Thymus (tissue), 11 donors: ENCODE measurements around the gene KAT2B. TPM values are rescaled to one million over a fixed set of nuclear protein-coding genes. Genes with fewer than 3 reads are reported as not detected.
A peak's percentile ranks its signal among the peaks of the same experiment; 100 is the strongest.
"Not testable (repeated sequence)": the region's sequence is repeated elsewhere in the genome, so short reads cannot be mapped to it uniquely, and the experiment has no call there.

ENCODE experiments used
- DNase-seq, 9 donors: peaks; one replicate each; pipeline ENCODE4 v3.0.0-alpha.2; 2013; ENCODE audit warnings: low spot score in 9 of 9, low read depth in 6 of 9, missing footprints in 1 of 9
- H3K27ac ChIP-seq, 2 donors: one replicate each; pipeline ENCODE4 v1.5.1; 2013; ENCODE audit warnings: control low read depth in 1 of 2, low read depth in 1 of 2, low read length in 1 of 2, mild to moderate bottlenecking in 1 of 2, moderate library complexity in 1 of 2
- H3K27me3 ChIP-seq, 2 donors: one replicate each; pipeline ENCODE4 v1.5.1; 2013; ENCODE audit warnings: low read length in 1 of 2; ENCODE audit not compliant: control insufficient read depth in 2 of 2, insufficient read depth in 1 of 2
- H3K36me3 ChIP-seq, 2 donors: one replicate each; pipeline ENCODE4 v1.5.1; 2013; ENCODE audit warnings: low read length in 1 of 2, mild to moderate bottlenecking in 1 of 2, moderate library complexity in 1 of 2; ENCODE audit not compliant: control insufficient read depth in 2 of 2, insufficient read depth in 2 of 2
- H3K4me1 ChIP-seq, 2 donors: one replicate each; pipeline ENCODE4 v1.5.1; 2013; ENCODE audit warnings: low read length in 2 of 2; ENCODE audit not compliant: control insufficient read depth in 2 of 2, insufficient read depth in 2 of 2
- H3K4me3 ChIP-seq, 2 donors: one replicate each; pipeline ENCODE4 v1.5.1; 2013; ENCODE audit warnings: low read length in 2 of 2, control low read depth in 1 of 2, mild to moderate bottlenecking in 1 of 2
- H3K9me3 ChIP-seq, 2 donors: one replicate each; pipeline ENCODE4 v1.5.1; 2013; ENCODE audit warnings: low read length in 1 of 2, mild to moderate bottlenecking in 1 of 2; ENCODE audit not compliant: control insufficient read depth in 2 of 2, insufficient read depth in 1 of 2
- WGBS: extraction: QIAGEN DNeasy Blood & Tissue Kit; methylation state at CpG from one replicate; pipeline ENCODE4 v1.1.7; 2013; 5-methylcytosine and 5-hydroxymethylcytosine counted together
- polyA plus RNA-seq: library from polyadenylated mRNA; stranded (reverse); fragments of 200-250 nt; gene quantifications from one replicate; pipeline ENCODE4 v1.2.3, GENCODE V29; 2013
- total RNA-seq: library from RNA; stranded (reverse); fragments of 120-200 nt; gene quantifications from one replicate; pipeline ENCODE4 v1.2.4, GENCODE V29; 2013
- donor health status: healthy.

Gene KAT2B
- total and polyA plus RNA-seq, 2 donors, result 17.2 to 38.4 TPM

DNA sequence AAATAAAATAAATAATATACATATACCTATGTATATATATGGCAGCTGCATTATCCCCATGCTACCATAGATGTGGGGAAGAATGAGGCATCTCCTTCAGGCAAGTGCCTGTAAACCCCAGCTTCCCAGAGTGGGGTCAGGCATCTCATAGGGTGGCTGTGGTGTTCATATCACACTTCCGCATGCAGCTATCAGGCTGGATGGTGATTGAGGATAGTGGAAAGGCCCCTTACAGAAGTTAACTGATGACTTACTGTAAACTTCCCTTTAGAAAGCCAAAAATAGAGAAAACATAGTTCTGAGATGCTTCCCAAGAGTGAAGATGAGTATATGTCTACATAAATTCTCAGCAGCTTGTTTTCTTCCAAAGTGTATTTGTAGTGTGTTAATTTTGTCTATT lies 24.7 kb upstream of the KAT2B start:
- 100% methylated on average over 1 of the region's 1 CpG for WGBS

DNA sequence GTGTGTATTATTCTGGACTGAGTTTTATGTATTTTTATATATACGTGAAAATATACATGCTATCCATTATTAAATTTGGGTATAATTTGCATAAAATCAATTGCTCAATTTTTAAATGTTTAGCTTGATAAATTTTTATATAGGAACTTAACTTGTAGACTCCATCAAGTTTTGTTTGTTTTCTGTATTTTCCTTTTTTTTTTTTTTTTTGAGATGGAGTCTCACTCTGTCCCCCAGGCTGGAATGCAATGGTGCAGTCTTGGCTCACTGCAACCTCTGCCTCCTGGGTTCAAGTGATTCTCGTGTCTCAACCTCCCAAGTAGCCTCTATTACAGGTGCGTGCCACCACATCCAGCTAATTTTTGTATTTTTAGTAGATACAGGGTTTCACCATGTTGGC lies 24.2 kb upstream of the KAT2B start:
- H3K4me3 ChIP-seq, H3K4me1 ChIP-seq, H3K36me3 ChIP-seq, H3K27ac ChIP-seq, DNase-seq, H3K27me3 ChIP-seq, H3K9me3 ChIP-seq: not testable (repeated sequence)
- 96% methylated on average over 3 of the region's 3 CpGs for WGBS

More for the DNA sequence above, 24.7 kb upstream of the KAT2B start:
- Histone ChIP-seq H3K4me3 (no peak overlapping the region), H3K9me3 (no peaks in the 10 kb centered on the region), H3K27me3 (no peaks in the 10 kb centered on the region), H3K4me1 (no peaks in the 10 kb centered on the region), H3K36me3 (no peaks in the 10 kb centered on the region), H3K27ac (no peak overlapping the region)
- no peak for DNase-seq

DNA sequence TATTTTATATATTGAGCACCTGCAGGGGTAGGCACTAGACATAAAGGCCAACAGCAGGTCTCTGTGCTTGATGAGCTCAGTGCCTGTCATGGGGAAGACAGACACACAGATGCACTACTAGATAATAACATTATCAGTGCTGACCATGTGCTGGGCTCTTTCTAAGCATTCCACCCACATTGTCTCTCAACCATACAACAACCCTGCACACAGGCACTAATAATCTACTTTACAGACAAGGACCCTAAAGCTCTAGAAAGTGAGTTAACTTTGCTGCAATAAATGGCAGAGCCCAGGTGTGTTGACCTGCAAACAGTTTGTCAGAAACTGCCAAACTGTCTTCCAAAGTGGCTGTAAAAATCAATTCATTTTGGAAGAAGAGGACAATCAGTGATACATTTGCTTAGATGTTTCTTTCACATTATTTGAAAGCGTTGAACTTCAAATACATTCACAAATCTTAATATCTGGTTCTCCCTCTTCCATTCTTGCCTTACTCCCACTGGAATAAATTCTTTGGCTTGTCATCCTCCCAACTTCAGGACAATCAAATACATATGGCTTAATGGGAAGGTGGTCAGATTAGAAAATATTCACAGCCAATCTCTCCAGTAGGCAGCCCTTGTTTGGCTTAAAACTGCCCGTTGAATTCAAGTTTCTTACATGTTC lies 17.2 kb upstream of the KAT2B start:
- H3K4me3 ChIP-seq, result no peak overlapping the region
- no peaks in the 10 kb centered on the region for H3K9me3 ChIP-seq
- 84% methylated on average over 2 of the region's 2 CpGs for WGBS
- H3K27me3 ChIP-seq, result no peaks in the 10 kb centered on the region
- H3K27ac ChIP-seq, result no peak overlapping the region
- DNase-seq, result no peak
- H3K36me3 ChIP-seq, result no peaks in the 10 kb centered on the region
- H3K4me1 ChIP-seq, result peaks cover 0 to 7% of the 10 kb centered on the region in 2 donors

- Histone ChIP-seq H3K4me3 (no peak overlapping the region), H3K4me1 (peaks cover 0 to 7% of the 10 kb centered on the region in 2 donors), H3K27ac (no peak overlapping the region), H3K9me3 (no peaks in the 10 kb centered on the region), H3K36me3 (no peaks in the 10 kb centered on the region), H3K27me3 (no peaks in the 10 kb centered on the region)
- DNase-seq, result peak in 2 of 9 donors; percentile 19 to 35
- WGBS, result 93% methylated on average over 2 of the region's 2 CpGs
Observed at GRCh38 chr3:20023623-20024405, 16.4 kb upstream of the KAT2B start.

- H3K27me3 ChIP-seq, result no peaks in the 10 kb centered on the region
- H3K4me1 ChIP-seq, result peaks cover 0 to 7% of the 10 kb centered on the region in 2 donors
- no peaks in the 10 kb centered on the region for H3K9me3 ChIP-seq
- no peak overlapping the region for H3K27ac ChIP-seq
- no peaks in the 10 kb centered on the region for H3K36me3 ChIP-seq
- no peak for DNase-seq
- 88% methylated on average over 4 of the region's 4 CpGs for WGBS
- H3K4me3 ChIP-seq, result no peak overlapping the region
Observed at GRCh38 chr3:20027136-20027535, 13.1 kb upstream of the KAT2B start.

DNA sequence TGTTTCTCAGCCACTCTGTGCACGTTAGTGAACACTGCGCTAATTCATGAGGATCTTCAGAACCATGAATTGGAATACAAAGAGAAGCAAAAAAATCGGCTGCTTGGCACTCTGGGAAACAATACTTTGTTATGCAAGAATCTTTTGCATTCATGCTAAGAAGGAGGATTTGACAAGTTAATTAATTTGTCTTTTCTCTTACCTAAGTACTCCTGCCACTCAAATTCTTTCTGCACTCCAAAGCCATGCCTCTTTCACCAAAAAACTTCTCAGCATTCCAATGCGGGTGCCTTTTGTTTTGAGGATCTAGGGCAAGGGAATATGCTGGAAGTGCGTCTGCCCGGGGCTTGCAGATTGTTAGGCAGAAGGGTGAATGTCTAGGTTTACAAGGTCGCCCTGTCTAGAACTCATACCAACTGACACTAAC lies 11.3 kb upstream of the KAT2B start:
- Histone ChIP-seq H3K36me3 (no peaks in the 10 kb centered on the region), H3K27me3 (no peaks in the 10 kb centered on the region), H3K4me1 (peaks cover 0 to 2% of the 10 kb centered on the region in 2 donors), H3K9me3 (no peaks in the 10 kb centered on the region), H3K4me3 (no peak overlapping the region), H3K27ac (no peak overlapping the region)
- DNase-seq, result no peak
- 97% methylated on average over 7 of the region's 7 CpGs for WGBS

DNA sequence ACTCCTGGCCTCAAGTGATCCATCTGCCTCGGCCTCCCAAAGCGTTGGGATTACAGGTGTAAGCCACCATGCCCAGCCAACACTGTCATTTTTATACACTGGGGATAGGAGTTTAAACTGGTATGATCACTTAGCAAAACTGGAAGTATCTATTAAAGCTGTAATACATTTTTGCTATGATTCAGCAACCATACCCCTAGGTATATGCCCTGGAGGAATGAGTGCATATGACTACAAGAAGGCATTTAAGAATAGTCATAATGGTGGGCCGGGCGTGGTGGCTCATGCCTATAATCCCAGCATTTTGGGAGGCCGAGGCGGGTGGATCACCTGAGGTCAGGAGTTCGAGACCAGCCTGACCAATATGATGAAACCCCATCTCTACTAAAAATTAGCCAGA lies 8.3 kb upstream of the KAT2B start:
- H3K36me3 ChIP-seq, H3K4me1 ChIP-seq, H3K4me3 ChIP-seq, H3K27ac ChIP-seq, H3K9me3 ChIP-seq, DNase-seq, H3K27me3 ChIP-seq: not testable (repeated sequence)
- 97% methylated on average over 7 of the region's 7 CpGs for WGBS

GRCh38 chr3:20035019-20035418 lies 5.2 kb upstream of the KAT2B start:
- WGBS, result 97% methylated on average over 4 of the region's 4 CpGs
- no peaks in the 10 kb centered on the region for H3K9me3 ChIP-seq
- no peaks in the 10 kb centered on the region for H3K36me3 ChIP-seq
- DNase-seq, result no peak
- no peak overlapping the region for H3K4me3 ChIP-seq
- H3K27ac ChIP-seq, result no peak overlapping the region
- peaks cover 6 to 10% of the 10 kb centered on the region in 2 donors for H3K4me1 ChIP-seq
- H3K27me3 ChIP-seq, result no peaks in the 10 kb centered on the region

DNA sequence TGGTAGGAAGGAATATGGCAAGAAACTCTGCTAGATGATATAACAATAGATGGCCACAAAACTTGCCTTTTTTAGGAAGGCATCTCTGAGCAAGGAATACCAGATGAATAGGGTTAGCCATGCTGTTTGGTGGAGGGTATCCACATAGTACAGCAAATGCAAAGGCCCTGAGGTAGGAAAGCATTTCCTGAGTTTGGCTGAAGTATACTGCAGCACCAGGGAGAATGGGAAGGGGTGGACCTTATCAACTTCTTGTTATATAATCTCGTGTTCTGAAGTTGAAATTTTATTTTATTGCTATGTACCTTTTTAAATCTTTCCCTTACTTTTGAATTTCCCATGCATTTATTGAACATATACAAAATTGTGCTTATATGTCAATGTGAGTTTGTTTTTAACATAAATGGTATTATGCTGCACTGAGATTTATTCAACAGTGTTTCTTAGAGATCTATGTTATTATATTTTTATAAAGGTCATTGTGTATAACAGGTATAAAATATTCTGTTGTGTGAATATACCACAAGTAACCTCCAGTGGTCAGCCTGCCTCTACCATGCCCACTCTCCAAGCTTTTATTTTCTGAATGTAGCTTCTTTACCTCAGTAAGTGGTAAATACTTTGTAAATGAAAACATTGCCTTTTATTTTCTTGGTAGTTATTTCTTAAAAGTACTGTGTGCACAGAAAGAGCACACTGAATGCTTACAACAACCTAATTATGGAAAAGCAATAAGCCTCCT lies 2.8 kb upstream of the KAT2B start:
- DNase-seq, result no peak
- Histone ChIP-seq H3K9me3 (no peaks in the 10 kb centered on the region), H3K27me3 (no peaks in the 10 kb centered on the region), H3K36me3 (peaks cover 0 to 3% of the 10 kb centered on the region in 2 donors), H3K27ac (no peak overlapping the region), H3K4me1 (peaks cover 17 to 22% of the 10 kb centered on the region in 2 donors), H3K4me3 (no peak overlapping the region)
- 97% methylated on average over 1 of the region's 1 CpG for WGBS
